Ovary (tissue), 9 donors: ENCODE data around the gene IFNG. TPM values are rescaled to one million over a fixed set of nuclear protein-coding genes. Genes with fewer than 3 reads are reported as not detected.

Source experiments
- DNase-seq, 5 donors: peaks; one replicate each; pipeline ENCODE4 v3.0.0-alpha.2; 2019 to 2020
- H3K27ac ChIP-seq, 2 donors: fragments of 200-600 bp; one replicate each; pipeline versions ENCODE4 v1.5.1 to v1.8.0; 2019 to 2022
- H3K27me3 ChIP-seq: fragments of 200-600 bp; one replicate; pipeline ENCODE4 v1.8.0; 2022
- H3K36me3 ChIP-seq: fragments of 200-600 bp; sonication (generic); one replicate; pipeline ENCODE4 v1.5.1; 2019
- H3K4me1 ChIP-seq: one replicate; pipeline ENCODE4 v1.8.1; 2013; ENCODE audit warnings: mild to moderate bottlenecking, moderate library complexity; ENCODE audit not compliant: insufficient read depth
- H3K4me3 ChIP-seq: fragments of 200-600 bp; sonication (generic); one replicate; pipeline ENCODE4 v1.5.1; 2017
- H3K9me3 ChIP-seq, 2 donors: fragments of 200-600 bp in 1 of 2; sonication (generic) in 1 of 2; one replicate each; pipeline versions ENCODE4 v1.5.1 to v1.8.1; 2013 to 2019; ENCODE audit warnings: mild to moderate bottlenecking in 1 of 2, moderate library complexity in 1 of 2
- EP300 ChIP-seq: sonication (generic); formaldehyde crosslinking; IDR thresholded peaks from one replicate; pipeline ENCODE4 v1.6.1; 2017; ENCODE audit warnings: antibody characterized with exemption
- POLR2A ChIP-seq: fragments of 450-650 bp; IDR thresholded peaks from one replicate; pipeline ENCODE4 v1.6.1; 2017; ENCODE audit warnings: antibody characterized with exemption, mild to moderate bottlenecking, moderate library complexity
- WGBS, 3 donors: extraction: QIAGEN DNeasy Blood & Tissue Kit in 1 of 3; methylation state at CpG; one replicate each; pipeline versions ENCODE4 v1.1.5 to v1.1.7; 2013 to 2017; 5-methylcytosine and 5-hydroxymethylcytosine counted together
- intact Hi-C, 4 donors: fragments of 100-400 bp; cut with DNase I; formaldehyde crosslinking; loops; one replicate each; pipeline versions ENCODE4 v1.11.0 to v1.15.1; 2022 to 2023
- polyA plus RNA-seq, 2 donors: library from polyadenylated mRNA; stranded (reverse); fragments of 200-250 nt in 1 of 2; fragments of 350-450 nt in 1 of 2; fragmentation: Illumina TruSeq in 1 of 2; extraction: RNeasy Lipid Tissue Mini Kit (QIAGEN cat#74804) in 1 of 2; gene quantifications; one replicate each; pipeline ENCODE4 v1.2.3, GENCODE V29; 2013 to 2014
- total RNA-seq, 7 donors: library from RNA; depleted of rRNA in 2 of 7; stranded (reverse); fragments of >200 nt in 2 of 7; fragmentation: NEBNext Ultra II Directional in 3 of 7; extraction: Animal tissue kit (Norgen Biotek cat#: 25700) in 3 of 7; gene quantifications; one replicate each; pipeline versions ENCODE4 v1.1.0 to v1.2.4, GENCODE V29; 2016 to 2023
- TF ChIP-seq, protein P1 (sequence below), 3 donors: fragments of 450-650 bp in 2 of 3; fragments of 200-600 bp in 1 of 3; IDR thresholded peaks; one replicate each; pipeline versions ENCODE4 v1.5.1 to v1.8.0; 2016 to 2022; ENCODE audit warnings: antibody characterized with exemption in 3 of 3, mild to moderate bottlenecking in 1 of 3
- donor health status: DM: no; HTN: no; CAD: no; lungs with moderate emphysema.
- donor health status: DM: no; HTN: no; CAD: no.
- donor health status: Bipolar disorder and iron deficiency.
- donor health status: DM: yes; HTN: yes; CAD: no.
- donor health status: DM: no; HTN: no; CAD: no.
- donor health status: DM: yes; HTN: yes; CAD: no.

IFNG gene
- total and polyA plus RNA-seq, 9 donors = 0.25 to 0.66 TPM; not detected in 7

DNA sequence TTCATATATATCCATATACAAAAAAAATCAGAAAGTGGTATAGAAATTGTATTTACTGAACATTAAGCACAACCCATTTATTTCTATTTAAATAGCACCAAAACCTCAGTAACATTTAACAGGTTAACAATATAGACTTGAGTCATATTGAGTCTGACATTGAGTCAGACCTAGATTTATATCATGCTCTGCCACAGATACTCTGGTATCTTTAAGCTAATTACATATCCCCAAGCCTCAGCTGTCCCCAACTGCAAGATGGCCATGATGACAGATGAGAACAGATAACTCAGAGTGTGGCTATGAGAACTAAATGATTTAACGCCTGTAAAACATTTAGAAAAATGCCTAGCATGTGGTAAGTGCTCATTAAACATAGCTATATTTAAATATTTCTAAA is 40.3 kb downstream of the IFNG start:
- WGBS, 3 donors = 63 to 79% (median 76%) methylated on average over 1 of the region's 1 CpG
- TF ChIP-seq, protein P1, sequence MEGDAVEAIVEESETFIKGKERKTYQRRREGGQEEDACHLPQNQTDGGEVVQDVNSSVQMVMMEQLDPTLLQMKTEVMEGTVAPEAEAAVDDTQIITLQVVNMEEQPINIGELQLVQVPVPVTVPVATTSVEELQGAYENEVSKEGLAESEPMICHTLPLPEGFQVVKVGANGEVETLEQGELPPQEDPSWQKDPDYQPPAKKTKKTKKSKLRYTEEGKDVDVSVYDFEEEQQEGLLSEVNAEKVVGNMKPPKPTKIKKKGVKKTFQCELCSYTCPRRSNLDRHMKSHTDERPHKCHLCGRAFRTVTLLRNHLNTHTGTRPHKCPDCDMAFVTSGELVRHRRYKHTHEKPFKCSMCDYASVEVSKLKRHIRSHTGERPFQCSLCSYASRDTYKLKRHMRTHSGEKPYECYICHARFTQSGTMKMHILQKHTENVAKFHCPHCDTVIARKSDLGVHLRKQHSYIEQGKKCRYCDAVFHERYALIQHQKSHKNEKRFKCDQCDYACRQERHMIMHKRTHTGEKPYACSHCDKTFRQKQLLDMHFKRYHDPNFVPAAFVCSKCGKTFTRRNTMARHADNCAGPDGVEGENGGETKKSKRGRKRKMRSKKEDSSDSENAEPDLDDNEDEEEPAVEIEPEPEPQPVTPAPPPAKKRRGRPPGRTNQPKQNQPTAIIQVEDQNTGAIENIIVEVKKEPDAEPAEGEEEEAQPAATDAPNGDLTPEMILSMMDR (IDR thresholded peaks at IDR 0.05) = no peak
- no peak for TF ChIP-seq EP300
- no peak for TF ChIP-seq POLR2A
- intact Hi-C loops = no loop called here
- Histone ChIP-seq H3K36me3 (no peaks in the 10 kb centered on the region), H3K4me1 (no peaks in the 10 kb centered on the region), H3K4me3 (no peak overlapping the region), H3K27ac (no peak overlapping the region), H3K27me3 (no peaks in the 10 kb centered on the region), H3K9me3 (no peaks in the 10 kb centered on the region)
- no peak for DNase-seq

- no peak for TF ChIP-seq EP300
- Histone ChIP-seq H3K27ac (no peak overlapping the region), H3K27me3 (no peaks in the 10 kb centered on the region), H3K36me3 (no peaks in the 10 kb centered on the region), H3K9me3 (no peaks in the 10 kb centered on the region), H3K4me3 (no peak overlapping the region), H3K4me1 (no peaks in the 10 kb centered on the region)
- DNase-seq = no peak
- 66 to 80% (median 68%) methylated on average over 7 of the region's 7 CpGs for WGBS, 3 donors
- intact Hi-C loops = no loop called here
These were observed 41.3 kb downstream of the IFNG start for GRCh38 chr12:68118096-68118755.

GRCh38 chr12:68117661-68118060 is 41.9 kb downstream of the IFNG start:
- Histone ChIP-seq H3K27ac (no peak overlapping the region), H3K4me3 (no peak overlapping the region), H3K9me3 (no peaks in the 10 kb centered on the region), H3K27me3 (no peaks in the 10 kb centered on the region), H3K36me3 (no peaks in the 10 kb centered on the region), H3K4me1 (no peaks in the 10 kb centered on the region)
- intact Hi-C loops = no loop called here
- 65 to 82% (median 70%) methylated on average over 3 of the region's 3 CpGs for WGBS, 3 donors
- TF ChIP-seq POLR2A = no peak
- TF ChIP-seq, protein P1 (IDR thresholded peaks at IDR 0.05) = no peak
- no peak for TF ChIP-seq EP300
- no peak for DNase-seq

DNA sequence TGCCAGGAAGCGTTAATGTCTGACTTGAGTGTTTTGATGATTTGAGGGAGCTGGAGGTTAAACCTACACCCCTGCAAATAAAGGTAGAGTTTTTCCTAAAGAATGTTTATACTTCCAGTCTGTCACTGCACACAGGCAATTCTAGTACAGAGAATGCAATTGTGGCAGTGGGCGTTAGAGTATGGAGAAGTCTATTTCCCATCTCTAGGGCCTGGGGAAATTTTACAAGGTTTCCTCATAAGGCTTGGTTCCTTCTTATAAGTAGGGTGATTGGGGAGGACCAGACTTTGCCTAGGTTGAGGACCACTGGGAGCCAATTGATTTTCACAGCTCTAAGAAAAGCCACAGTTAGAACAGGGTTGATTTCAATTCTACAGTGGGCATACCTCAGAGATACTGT is 44.3 kb downstream of the IFNG start:
- 75 to 90% (median 83%) methylated on average over 2 of the region's 2 CpGs for WGBS, 3 donors
- no peak for DNase-seq
- no peak overlapping the region for H3K4me3 ChIP-seq
- intact Hi-C loops = no loop called here
- no peaks in the 10 kb centered on the region for H3K9me3 ChIP-seq
- H3K4me1 ChIP-seq = no peaks in the 10 kb centered on the region
- H3K27ac ChIP-seq = no peak overlapping the region
- H3K27me3 ChIP-seq = no peaks in the 10 kb centered on the region
- TF ChIP-seq EP300 (no peak), POLR2A (no peak)
- TF ChIP-seq, protein P1 (IDR thresholded peaks at IDR 0.05) = no peak
- no peaks in the 10 kb centered on the region for H3K36me3 ChIP-seq

DNA sequence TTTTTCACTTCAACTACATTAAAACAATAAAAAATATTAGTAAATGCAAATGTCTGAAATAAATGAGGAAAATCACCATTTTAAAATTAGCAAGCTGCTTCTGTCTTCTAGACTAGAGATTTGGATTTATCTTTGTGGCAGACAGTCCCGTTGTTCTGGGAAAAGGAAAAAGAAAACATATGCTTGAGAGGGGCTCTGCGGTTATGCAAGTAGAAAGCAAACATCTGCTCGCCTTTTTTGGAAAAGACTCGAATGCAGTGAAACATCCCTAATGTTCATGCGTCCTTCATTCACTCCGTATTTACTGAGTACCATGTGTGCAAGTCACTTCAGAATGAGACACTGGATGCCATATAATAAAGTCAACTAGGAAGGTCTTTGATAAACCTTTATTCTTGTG is 44.9 kb downstream of the IFNG start:
- TF ChIP-seq EP300 = no peak
- TF ChIP-seq, protein P1 (IDR thresholded peaks at IDR 0.05) = no peak
- TF ChIP-seq POLR2A = no peak
- Histone ChIP-seq H3K4me1 (no peaks in the 10 kb centered on the region), H3K27ac (no peak overlapping the region), H3K36me3 (no peaks in the 10 kb centered on the region), H3K27me3 (no peaks in the 10 kb centered on the region), H3K4me3 (no peak overlapping the region), H3K9me3 (no peaks in the 10 kb centered on the region)
- no peak for DNase-seq
- WGBS, 3 donors = 33 to 41% (median 35%) methylated on average over 6 of the region's 6 CpGs
- intact Hi-C loops = no loop called here
